Skeletal muscle satellite cell (primary cell): Measurements from ENCODE around the gene CAMTA1.

Source experiments
- H3K27me3 ChIP-seq: 2 replicates; pipeline ENCODE4 v1.7.0; 2013; ENCODE audit warnings: low read length; ENCODE audit not compliant: control insufficient read depth, insufficient read depth
- H3K36me3 ChIP-seq: 2 replicates; pipeline ENCODE4 v1.7.0; 2013; ENCODE audit warnings: mild to moderate bottlenecking, control low read depth, low read length; ENCODE audit not compliant: insufficient read depth
- H3K4me1 ChIP-seq: 2 replicates; pipeline ENCODE4 v1.7.0; 2013; ENCODE audit warnings: low read length; ENCODE audit not compliant: control insufficient read depth, insufficient read depth
- H3K4me2 ChIP-seq: 2 replicates; pipeline ENCODE4 v1.7.0; 2013; ENCODE audit warnings: mild to moderate bottlenecking, low read length
- H3K4me3 ChIP-seq: 2 replicates; pipeline ENCODE4 v1.7.0; 2013; ENCODE audit warnings: low read length
- H3K9ac ChIP-seq: 2 replicates; pipeline ENCODE4 v1.7.0; 2013; ENCODE audit warnings: mild to moderate bottlenecking, low read depth, low read length, moderate library complexity
- H3K9me3 ChIP-seq: replicated peaks from 2 replicates; pipeline ENCODE4 v1.7.0; 2013; ENCODE audit warnings: mild to moderate bottlenecking, control low read depth, low read length

Gene CAMTA1

DNA sequence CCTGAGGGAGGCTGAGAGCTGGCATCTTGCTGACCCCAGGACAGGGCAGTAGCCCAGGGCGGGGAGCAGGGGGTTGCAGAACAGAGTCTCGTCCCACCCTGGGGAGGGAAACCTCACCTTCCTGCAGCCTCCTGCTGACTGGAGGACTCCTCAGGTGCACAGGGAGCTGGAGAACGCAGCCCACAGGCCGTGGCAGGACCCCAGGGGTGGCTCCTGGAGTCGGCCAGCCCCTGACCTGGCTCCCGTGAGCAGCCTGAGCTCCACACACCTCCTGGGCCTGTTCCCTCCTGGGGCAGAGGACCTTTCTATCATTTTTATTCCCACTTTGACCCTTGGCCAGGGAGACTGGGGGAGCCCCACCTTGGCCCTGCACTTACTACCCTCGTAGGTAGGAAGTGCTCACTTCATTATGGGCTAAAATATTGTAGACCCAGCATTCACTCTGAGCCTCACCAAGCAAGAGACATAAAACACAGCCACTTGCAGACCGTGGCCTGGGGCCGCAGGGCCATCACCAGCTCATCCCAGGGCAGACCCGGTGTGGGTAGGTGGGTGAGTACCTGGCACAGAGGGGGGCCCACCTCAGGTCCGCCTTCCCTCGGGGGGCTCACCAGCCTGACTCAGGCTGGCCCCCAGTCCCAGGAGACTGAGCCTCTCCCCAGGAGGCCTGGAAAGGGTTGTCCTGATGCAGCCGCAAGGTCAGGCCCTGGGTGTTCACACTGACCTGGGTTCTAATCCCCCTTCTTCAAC is 698.6 kb downstream of the CAMTA1 start:
- H3K9me3 ChIP-seq, result no peaks in the 10 kb centered on the region
- H3K4me1 ChIP-seq, result peaks cover 12% of the 10 kb centered on the region
- H3K9ac ChIP-seq, result no peak overlapping the region

DNA sequence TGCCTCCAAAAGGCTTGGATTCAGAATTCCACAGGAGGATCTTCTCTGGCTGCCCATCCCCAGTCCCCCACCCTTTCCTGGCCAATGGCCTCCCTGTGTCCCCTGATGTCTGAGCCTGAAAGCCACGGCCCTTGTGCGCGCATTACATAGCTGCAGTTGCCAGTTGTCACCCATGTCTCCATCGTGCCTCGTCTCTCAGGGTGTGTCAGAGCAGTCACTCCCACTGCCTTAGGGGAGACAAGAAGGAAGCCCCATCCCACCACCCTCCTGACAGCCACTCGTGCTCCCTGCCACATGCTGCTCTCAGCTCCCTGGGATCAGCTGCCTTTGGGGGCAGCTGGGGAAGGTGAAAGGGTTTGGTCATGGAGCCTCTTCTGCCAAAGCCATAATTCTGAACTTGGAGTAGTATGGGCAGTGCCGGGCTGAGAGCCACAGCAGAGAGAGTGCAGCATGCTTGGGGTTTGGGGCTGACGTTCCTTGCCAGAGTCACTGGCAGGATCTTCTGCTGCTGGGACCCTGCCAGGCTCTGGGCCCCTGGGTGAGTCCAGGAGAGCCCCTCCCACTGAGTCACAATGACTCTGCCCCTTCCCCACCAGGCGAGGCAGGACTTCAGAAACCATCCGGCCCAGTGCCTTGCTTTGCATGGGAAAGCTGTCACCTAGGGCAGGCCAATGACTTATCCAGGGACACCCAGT is 700.0 kb downstream of the CAMTA1 start:
- Histone ChIP-seq H3K4me2 (no peak overlapping the region), H3K4me1 (peaks cover 7% of the 10 kb centered on the region), H3K9ac (no peak overlapping the region), H3K4me3 (no peak overlapping the region), H3K36me3 (no peaks in the 10 kb centered on the region), H3K27me3 (peaks cover 8% of the 10 kb centered on the region), H3K9me3 (no peaks in the 10 kb centered on the region)

More for the DNA sequence above, 698.6 kb downstream of the CAMTA1 start:
- H3K4me3 ChIP-seq, result no peak overlapping the region
- peaks cover 3% of the 10 kb centered on the region for H3K27me3 ChIP-seq
- H3K36me3 ChIP-seq, result no peaks in the 10 kb centered on the region
- no peak overlapping the region for H3K4me2 ChIP-seq

DNA sequence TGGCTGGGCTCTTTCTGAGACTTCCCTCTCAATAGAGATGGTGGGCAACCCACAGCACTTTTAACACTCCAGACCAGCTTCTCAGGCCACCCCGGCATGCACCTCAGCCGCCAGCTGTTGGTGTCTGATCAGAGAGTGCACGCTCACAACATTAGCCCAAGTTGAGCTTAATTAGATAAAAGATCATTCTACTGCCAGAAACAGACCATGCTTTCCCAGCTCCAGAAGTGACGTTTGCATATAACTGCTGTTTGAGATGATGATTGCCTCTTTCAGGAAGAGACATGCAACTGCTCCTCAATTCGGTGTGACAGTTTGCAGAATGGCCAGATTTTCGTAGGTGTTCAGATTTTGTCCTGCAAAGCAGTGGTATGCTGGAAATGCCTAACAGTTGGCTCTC is 700.6 kb downstream of the CAMTA1 start:
- H3K9me3 ChIP-seq, result no peaks in the 10 kb centered on the region
- no peak overlapping the region for H3K4me3 ChIP-seq
- H3K4me1 ChIP-seq, result peaks cover 7% of the 10 kb centered on the region
- no peak overlapping the region for H3K4me2 ChIP-seq
- peaks cover 8% of the 10 kb centered on the region for H3K27me3 ChIP-seq
- H3K36me3 ChIP-seq, result no peaks in the 10 kb centered on the region
- no peak overlapping the region for H3K9ac ChIP-seq

DNA sequence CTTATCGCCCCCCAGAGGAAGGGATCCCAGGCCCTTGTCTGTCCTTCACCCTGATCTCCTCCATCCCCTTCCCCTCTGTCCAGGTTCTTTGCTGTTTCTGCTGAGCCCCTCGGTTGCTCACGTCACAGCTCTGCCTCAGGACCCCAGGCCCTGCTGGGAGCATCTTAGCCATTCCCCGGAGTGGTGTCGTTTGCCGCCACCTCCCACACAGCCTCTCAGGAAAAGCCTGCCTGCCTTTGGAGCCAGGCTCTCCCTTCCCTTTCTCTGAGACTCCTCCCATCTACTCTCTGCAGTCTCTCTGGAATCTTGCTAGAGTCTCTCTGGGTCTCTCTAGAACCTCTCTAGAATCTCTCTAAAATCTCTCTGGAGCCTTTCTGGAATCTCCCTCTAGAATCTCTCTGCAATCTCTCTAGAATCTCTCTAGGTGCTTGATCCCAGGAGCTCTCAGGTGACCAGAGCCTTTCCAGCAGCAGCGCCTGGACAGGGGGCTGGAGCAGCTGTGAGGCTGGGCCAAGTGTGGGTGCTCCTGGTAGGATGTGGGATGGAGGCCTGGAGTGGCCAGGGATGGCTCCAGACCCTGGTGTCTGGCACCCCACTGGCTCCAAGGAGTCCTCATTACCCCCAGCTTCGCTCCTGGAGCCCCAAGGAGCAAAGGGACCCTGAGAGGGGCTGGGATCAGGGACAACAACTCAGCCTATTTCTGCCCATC is 702.7 kb downstream of the CAMTA1 start:
- Histone ChIP-seq H3K27me3 (peaks cover 5% of the 10 kb centered on the region), H3K4me2 (no peak overlapping the region), H3K9me3 (no peaks in the 10 kb centered on the region), H3K9ac (no peak overlapping the region), H3K4me3 (no peak overlapping the region), H3K4me1 (peaks cover 7% of the 10 kb centered on the region), H3K36me3 (no peaks in the 10 kb centered on the region)

DNA sequence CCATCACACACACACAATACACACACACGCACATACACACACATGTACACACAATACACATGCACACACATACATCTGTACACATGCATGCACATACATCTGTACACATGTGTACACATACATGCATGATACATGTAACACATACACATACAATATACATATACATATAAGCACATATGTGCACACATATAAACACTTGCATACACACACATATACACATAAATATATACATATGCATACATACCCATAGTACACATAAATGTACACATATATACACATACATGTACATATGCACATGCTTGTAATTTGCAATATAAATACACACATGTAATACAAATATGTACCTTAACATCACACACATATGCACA is 703.2 kb downstream of the CAMTA1 start:
- H3K27me3 ChIP-seq, result peaks cover 5% of the 10 kb centered on the region
- H3K4me3 ChIP-seq, result no peak overlapping the region

DNA sequence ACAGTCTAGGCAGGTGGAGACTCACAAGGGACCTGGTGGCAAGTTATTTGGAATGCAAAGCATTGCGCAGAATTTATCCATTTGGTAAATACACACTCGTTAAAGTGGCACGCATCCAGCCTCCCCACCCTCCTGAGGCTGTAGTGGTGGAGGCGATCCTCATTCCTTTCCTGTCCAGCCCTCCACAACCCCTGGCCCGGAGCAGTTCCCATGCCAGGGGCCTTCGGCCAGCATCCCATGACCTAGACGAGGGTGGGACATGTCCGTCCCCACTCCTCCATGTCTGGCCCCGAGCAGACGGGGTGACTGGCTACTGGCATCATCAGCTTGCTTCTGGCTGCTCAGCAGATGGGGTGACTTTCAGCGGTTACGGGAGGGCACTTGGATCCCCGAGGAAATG is 704.3 kb downstream of the CAMTA1 start:
- H3K9me3 ChIP-seq, result no peaks in the 10 kb centered on the region
- no peak overlapping the region for H3K4me2 ChIP-seq

More for the DNA sequence above, 703.2 kb downstream of the CAMTA1 start:
- Histone ChIP-seq H3K36me3 (no peaks in the 10 kb centered on the region), H3K9me3 (no peaks in the 10 kb centered on the region), H3K4me2 (no peak overlapping the region), H3K4me1 (peaks cover 7% of the 10 kb centered on the region), H3K9ac (no peak overlapping the region)

DNA sequence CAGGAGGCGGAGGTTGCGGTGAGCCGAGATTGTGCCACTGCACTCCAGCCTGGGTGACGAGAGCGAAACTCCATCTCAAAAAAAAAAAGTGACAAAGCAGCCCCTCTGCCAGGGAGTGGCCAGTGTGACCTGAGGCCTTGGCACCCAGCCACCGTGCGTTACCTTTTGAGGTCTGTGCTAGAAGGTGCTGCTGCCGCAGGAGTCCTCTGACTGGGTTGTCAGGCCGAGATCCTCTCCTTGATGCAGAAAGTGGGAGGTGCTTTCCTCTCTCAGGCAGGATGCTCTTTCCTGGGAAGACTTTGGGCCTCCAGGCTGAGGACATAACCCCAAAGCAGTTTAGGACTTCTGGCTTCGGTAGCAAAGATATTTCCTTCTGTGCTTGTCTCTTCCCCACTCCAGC is 705.3 kb downstream of the CAMTA1 start:
- Histone ChIP-seq H3K4me1 (peaks cover under 1% of the 10 kb centered on the region), H3K9me3 (no peaks in the 10 kb centered on the region), H3K27me3 (peaks cover 9% of the 10 kb centered on the region), H3K4me3 (no peak overlapping the region), H3K9ac (no peak overlapping the region), H3K36me3 (no peaks in the 10 kb centered on the region), H3K4me2 (no peak overlapping the region)

More for the DNA sequence above, 704.3 kb downstream of the CAMTA1 start:
- Histone ChIP-seq H3K27me3 (peaks cover 5% of the 10 kb centered on the region), H3K9ac (no peak overlapping the region), H3K36me3 (no peaks in the 10 kb centered on the region), H3K4me3 (no peak overlapping the region), H3K4me1 (peaks cover 7% of the 10 kb centered on the region)

DNA sequence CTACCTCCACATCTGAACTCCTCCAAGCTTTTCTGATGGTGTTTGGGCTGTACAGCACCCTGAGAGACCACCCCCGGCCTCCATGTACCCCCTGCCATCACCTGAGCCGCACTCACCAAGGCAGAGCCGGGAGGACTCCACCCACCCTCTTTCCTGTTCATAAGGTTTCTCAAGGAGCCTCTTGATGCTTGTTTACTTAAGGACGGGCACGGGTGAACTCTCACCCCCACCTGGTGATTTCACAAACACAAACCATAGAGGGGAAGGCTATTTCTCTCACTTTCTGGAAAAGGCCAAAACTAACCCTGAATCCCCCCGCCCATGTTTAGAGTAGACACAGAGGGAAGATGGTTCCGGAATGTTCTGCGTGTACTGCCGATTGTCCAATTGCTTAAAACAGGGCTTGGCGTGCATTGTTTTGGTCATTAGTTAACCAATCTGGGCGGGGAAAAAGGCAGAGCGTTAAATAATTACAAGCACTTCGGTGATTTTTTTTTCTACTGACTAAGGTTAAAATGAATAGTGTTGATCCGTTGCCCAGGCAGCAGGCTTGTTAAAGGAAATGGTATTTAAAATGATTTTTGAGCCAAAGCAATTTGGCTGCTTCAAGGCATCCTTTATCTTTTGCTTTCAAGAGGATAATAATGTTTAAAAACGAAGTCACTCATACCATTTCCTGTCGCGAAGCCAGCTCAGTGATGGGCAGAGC is 706.0 kb downstream of the CAMTA1 start:
- no peak overlapping the region for H3K4me3 ChIP-seq
- H3K4me1 ChIP-seq, result no peaks in the 10 kb centered on the region
- no peak overlapping the region for H3K4me2 ChIP-seq
- H3K27me3 ChIP-seq, result peaks cover 9% of the 10 kb centered on the region
- H3K36me3 ChIP-seq, result no peaks in the 10 kb centered on the region
- H3K9ac ChIP-seq, result no peak overlapping the region
- H3K9me3 ChIP-seq, result no peaks in the 10 kb centered on the region

DNA sequence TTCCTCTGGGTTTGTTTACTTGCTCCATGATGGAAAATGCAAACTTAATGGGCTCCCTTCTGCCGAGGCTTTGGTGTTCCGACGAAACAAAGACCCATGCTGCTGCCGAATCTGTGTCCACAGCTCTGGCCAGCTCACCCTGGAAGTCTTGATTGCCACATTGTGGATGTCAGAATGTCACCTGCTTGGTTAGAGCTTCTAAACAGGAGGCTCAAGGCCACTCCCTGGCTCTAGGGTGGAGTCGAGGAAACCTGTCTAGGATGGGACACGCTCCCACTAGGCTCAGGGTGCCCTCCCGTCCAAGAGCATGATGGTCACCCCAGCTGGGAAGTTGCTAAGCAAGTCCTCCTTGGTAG is 706.5 kb downstream of the CAMTA1 start:
- Histone ChIP-seq H3K9me3 (no peaks in the 10 kb centered on the region), H3K4me1 (no peaks in the 10 kb centered on the region), H3K27me3 (peaks cover 9% of the 10 kb centered on the region), H3K4me2 (no peak overlapping the region), H3K4me3 (no peak overlapping the region), H3K9ac (no peak overlapping the region), H3K36me3 (no peaks in the 10 kb centered on the region)

DNA sequence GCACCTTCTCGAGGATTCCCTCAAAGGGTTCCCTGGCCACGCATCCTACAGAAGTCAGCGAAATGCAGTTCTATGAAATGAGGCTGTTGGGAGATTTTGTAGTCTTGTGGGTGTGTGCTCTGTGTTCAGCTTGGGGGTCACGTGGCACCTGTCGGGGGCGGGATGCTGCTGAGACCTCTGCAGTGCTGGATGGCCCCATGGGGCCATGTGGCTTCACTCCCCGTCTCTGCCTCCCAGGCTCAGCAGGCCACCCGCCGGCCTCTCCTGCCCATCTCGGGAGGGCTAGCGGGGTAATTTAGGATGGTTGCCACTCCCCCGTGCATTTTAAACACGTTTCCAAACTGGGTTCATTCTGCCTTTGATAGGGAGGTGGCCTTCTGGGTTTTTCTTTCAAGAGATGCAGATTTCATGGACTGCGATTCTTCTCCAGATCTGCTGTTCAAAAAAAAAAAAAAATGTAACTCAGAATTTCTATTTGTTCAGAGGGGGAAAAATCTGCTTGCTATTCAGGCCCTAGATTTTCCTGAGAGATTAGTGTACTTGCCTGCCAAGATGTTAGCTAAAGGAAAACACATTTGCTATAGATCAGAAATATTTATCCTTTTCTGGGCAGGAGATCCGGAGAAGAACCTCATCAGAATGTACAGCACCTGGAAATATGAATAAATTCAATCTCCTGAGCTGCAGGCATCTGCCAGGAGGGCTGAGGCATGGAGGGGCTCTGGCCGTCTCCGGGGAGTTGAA is 708.6 kb downstream of the CAMTA1 start:
- Histone ChIP-seq H3K36me3 (no peaks in the 10 kb centered on the region), H3K4me1 (no peaks in the 10 kb centered on the region), H3K9me3 (no peaks in the 10 kb centered on the region), H3K27me3 (peaks cover 8% of the 10 kb centered on the region), H3K4me3 (no peak overlapping the region), H3K4me2 (no peak overlapping the region), H3K9ac (no peak overlapping the region)

DNA sequence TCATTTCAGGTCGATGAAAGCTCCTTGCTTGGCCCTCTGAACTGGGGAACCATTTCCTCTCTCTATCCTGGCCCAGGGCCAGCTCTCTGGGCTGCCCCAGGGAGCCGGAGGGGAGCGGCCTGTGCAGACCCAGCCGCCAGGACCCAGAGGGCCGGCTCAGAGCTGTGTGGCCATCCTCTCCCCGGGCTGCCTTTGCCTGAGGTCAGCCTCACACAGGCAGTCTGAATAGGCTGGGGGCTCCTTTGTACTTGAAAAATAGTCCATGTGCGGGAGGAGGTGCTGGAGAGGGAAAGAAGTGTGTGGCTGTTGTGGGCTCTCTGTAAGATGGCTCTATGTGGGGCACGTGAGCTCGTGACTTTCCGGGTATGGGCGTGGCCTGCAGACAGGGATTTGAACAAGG is 710.7 kb downstream of the CAMTA1 start:
- Histone ChIP-seq H3K27me3 (peaks cover 4% of the 10 kb centered on the region), H3K4me1 (no peaks in the 10 kb centered on the region), H3K4me3 (no peak overlapping the region), H3K9me3 (no peaks in the 10 kb centered on the region), H3K4me2 (no peak overlapping the region), H3K36me3 (no peaks in the 10 kb centered on the region), H3K9ac (no peak overlapping the region)
